ENCODE results near the gene CCNF.

CCNF gene

DNA sequence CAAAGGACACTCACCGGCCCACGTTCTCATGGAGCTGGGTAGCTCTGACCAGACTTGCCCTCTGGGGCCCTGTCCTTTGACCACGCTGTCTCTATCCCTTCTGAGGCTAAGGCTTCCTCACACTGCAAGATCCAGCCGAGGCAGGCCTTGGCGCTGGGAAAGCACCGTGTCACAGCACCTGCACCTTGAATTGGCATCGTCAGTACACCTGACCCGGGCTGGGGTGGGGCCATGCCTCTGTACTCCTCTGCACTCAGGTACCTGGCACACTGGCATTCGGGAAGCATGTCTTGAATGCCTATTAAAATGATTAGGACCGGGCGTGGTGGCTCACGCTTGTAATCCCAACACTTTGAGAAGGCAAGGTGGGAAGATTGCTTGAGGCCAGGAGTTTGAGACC is 51.7 kb downstream of the CCNF start:
- no peak for ATAC-seq
- TF ChIP-seq TSHZ2 (CRISPR knock-in tag; IDR thresholded peaks at IDR 0.05): no peak

DNA sequence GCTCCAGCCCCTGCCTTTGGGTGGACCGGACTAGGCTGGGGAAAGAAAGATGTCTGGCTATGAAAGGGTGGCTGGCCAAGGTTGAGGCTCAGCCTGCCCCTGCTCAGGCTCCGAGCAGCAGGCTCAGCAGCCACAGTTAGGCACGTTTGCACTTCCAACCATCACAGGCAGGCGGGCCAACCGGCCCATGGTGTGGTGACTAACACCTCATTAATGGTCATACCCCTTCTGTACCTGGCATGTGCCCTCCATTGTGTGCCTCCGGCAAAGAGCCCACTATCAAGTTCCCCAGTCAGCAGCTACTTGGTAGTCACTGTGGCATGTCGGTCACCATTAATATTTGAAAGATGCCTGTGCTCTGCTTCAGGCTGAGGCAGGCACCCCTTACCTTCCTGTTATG is 52.4 kb downstream of the CCNF start:
- no peak for TF ChIP-seq POU6F1 (CRISPR knock-in tag; IDR thresholded peaks at IDR 0.05; ENCODE audit: borderline replicate concordance, low read depth)
- TF ChIP-seq ARNTL (CRISPR knock-in tag; IDR thresholded peaks at IDR 0.05; ENCODE audit: borderline replicate concordance, low read depth): no peak
- no peak for TF ChIP-seq ZFP30 (CRISPR knock-in tag; IDR thresholded peaks at IDR 0.05)
- no peak for ATAC-seq

DNA sequence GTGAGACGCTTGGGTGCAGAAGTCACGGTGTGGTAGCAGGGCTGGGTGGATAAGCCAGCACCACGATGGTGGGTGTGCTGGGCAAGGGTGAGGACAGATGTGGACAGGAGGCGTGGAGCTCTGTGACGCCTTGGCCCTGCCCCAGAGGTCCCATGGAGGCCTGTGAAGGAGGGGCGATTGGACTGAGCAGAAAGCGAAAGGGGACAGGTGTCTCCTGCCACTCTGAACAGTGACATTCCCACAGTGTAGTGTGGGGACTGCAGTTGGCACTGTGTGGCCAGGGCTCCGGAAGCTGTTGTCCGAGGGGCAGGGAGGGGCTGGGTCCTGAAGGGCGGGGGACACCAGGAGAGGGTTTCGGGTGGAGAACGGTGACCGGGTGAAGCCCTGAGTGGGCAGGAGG is 53.0 kb downstream of the CCNF start:
- ATAC-seq: peak; percentile 8; the same call in 2 of the 3 replicates
- TF ChIP-seq ZNF70 (CRISPR knock-in tag; IDR thresholded peaks at IDR 0.05) (no peak), ESRRG (CRISPR knock-in tag; IDR thresholded peaks at IDR 0.05) (no peak), ZNF565 (CRISPR knock-in tag; conservative IDR thresholded peaks at IDR 0.05; ENCODE audit: low read depth) (no peak), POU6F1 (CRISPR knock-in tag; IDR thresholded peaks at IDR 0.05; ENCODE audit: borderline replicate concordance, low read depth) (no peak), ZFP3 (CRISPR knock-in tag; IDR thresholded peaks at IDR 0.05) (no peak), BACH2 (CRISPR knock-in tag; IDR thresholded peaks at IDR 0.05; ENCODE audit: borderline replicate concordance) (no peak), SNAI2 (CRISPR knock-in tag; IDR thresholded peaks at IDR 0.05) (no peak), TSHZ2 (CRISPR knock-in tag; IDR thresholded peaks at IDR 0.05) (no peak), GLIS3 (CRISPR knock-in tag; IDR thresholded peaks at IDR 0.05) (no peak), ARNTL (CRISPR knock-in tag; IDR thresholded peaks at IDR 0.05; ENCODE audit: borderline replicate concordance, low read depth) (no peak), PPARA (CRISPR knock-in tag; IDR thresholded peaks at IDR 0.05; ENCODE audit: borderline replicate concordance) (no peak), TCF4 (CRISPR knock-in tag; IDR thresholded peaks at IDR 0.05; ENCODE audit: borderline replicate concordance) (no peak), ZNF8 (CRISPR knock-in tag; IDR thresholded peaks at IDR 0.05) (no peak)

DNA sequence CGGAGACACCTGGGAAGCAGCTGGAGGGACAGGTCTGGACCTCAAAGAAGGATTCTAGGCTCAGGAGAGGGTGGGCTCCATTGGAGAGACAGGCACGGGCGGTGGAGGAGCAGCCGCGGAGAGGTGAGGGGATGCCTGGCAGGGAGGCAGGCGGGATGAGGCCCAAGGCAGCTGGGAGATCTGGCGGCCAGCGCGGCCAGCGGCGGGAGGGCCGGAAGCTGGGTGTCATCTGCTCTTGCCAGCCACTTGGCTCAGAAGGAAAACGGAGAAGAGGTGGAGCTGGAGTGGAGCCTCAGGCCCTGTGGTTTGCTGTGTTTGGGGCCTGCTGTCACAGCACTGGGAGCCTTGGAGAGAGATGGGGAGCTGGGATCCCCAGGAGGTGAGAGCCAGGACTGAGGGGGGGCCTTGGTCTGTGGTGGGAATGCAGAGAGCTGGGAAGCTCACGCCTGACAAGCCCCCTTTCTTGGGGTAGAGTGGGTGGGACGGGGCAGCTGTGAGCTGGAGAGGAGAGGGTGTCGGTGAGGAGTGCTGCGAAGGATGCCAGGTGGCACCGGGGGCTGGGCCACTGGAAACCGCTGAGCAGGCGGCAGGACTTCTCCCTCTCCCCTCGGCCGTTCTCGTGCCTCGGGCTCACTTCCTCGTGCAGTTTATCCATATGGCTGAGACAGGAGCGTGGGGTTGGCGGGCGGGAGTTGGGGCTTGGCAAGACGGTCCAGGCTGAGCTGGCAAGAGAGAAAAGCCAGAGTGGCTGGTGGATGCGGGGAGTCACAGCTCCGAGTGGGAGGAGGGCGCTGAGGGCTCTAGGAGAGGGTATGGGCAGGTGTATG is 53.7 kb downstream of the CCNF start:
- TF ChIP-seq BACH2 (CRISPR knock-in tag; IDR thresholded peaks at IDR 0.05; ENCODE audit: borderline replicate concordance) (no peak), CSDC2 (CRISPR knock-in tag; IDR thresholded peaks at IDR 0.05) (no peak), RARB (CRISPR knock-in tag; IDR thresholded peaks at IDR 0.05) (no peak), PATZ1 (CRISPR knock-in tag; IDR thresholded peaks at IDR 0.05; ENCODE audit: borderline replicate concordance) (no peak), ZFP30 (CRISPR knock-in tag; IDR thresholded peaks at IDR 0.05) (no peak), OSR1 (CRISPR knock-in tag; IDR thresholded peaks at IDR 0.05) (no peak), ARNTL (CRISPR knock-in tag; IDR thresholded peaks at IDR 0.05; ENCODE audit: borderline replicate concordance, low read depth) (no peak), TSHZ2 (CRISPR knock-in tag; IDR thresholded peaks at IDR 0.05) (0 out of 2 replicates have a peak, but pooled peaks have one; percentile 34), TCF4 (CRISPR knock-in tag; IDR thresholded peaks at IDR 0.05; ENCODE audit: borderline replicate concordance) (peak; percentile 34; the same call in 1 of the 2 replicates), ZNF565 (CRISPR knock-in tag; conservative IDR thresholded peaks at IDR 0.05; ENCODE audit: low read depth) (no peak), TOX (CRISPR knock-in tag; IDR thresholded peaks at IDR 0.05; ENCODE audit: borderline replicate concordance) (no peak), SNAI2 (CRISPR knock-in tag; IDR thresholded peaks at IDR 0.05) (no peak)
- peak; percentile 94 for ATAC-seq

Measured in SK-N-SH treated with all-trans-retinoic acid at 6 μM for 48 hours (cell line).